HG03575 (cell line): ENCODE results near the gene ELP4.
"Not testable (repeated sequence)": the region's sequence is repeated elsewhere in the genome, so short reads cannot be mapped to it uniquely, and the experiment has no call there.

Experiments
- ATAC-seq: cut with Tn5 transposase; IDR thresholded peaks from one replicate; pipeline ENCODE4 v1.9.1; 2021; ENCODE audit not compliant: unreplicated experiment, insufficient number of reproducible peaks, low FRiP score; ENCODE audit errors: extremely low read depth

The ELP4 gene

GRCh38 chr11:31680770-31681169, 171.2 kb downstream of the ELP4 start:
- no peak for ATAC-seq

- ATAC-seq, result no peak
These were observed 177.7 kb downstream of the ELP4 start for GRCh38 chr11:31687256-31687655.

DNA sequence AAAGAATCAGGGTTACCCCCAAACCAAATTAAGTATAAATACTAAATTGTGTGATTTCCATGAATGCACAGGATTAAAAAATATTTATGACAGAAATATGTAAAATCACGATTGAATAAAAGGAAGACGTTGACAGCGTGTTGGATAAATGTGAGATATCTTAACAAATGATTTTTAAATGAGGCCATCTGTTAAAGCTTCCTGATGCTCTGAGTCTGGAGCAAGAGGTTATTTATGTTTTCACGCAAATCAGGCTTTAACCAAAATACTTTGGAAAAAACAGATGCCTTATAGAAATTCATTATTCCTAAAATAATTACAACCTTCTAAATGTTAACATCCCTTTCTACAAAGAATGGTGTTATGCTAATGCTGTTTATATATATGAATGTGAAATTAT, 178.3 kb downstream of the ELP4 start:
- ATAC-seq, result no peak

GRCh38 chr11:31689559-31689958, 180.0 kb downstream of the ELP4 start:
- ATAC-seq, result no peak

DNA sequence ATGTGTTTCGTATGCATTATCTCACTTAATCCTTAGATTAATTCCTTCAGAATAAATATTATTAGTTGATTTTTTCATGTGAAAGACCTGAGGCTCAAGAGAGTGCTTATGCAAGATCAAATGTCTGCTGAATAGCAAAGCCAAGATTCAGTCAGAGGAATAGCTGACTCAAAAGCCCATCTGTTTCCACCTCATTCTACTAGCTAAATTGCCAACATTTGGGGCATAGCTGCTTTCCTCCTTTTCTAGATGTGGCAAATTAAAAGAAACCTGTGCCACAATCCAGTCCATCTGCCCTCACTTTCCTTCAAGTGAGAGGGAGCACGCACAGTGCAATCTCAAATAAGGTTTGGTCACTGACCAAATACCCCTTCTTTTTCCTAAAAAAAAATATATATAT, 180.5 kb downstream of the ELP4 start:
- ATAC-seq, result no peak

GRCh38 chr11:31690516-31690915, 180.9 kb downstream of the ELP4 start:
- ATAC-seq, result no peak

GRCh38 chr11:31692466-31692865, 182.9 kb downstream of the ELP4 start:
- ATAC-seq, result no peak

- ATAC-seq, result not testable (repeated sequence)
These were observed 187.5 kb downstream of the ELP4 start for GRCh38 chr11:31697049-31697448.

- no peak for ATAC-seq
These were observed 189.5 kb downstream of the ELP4 start for GRCh38 chr11:31699066-31699465.

DNA sequence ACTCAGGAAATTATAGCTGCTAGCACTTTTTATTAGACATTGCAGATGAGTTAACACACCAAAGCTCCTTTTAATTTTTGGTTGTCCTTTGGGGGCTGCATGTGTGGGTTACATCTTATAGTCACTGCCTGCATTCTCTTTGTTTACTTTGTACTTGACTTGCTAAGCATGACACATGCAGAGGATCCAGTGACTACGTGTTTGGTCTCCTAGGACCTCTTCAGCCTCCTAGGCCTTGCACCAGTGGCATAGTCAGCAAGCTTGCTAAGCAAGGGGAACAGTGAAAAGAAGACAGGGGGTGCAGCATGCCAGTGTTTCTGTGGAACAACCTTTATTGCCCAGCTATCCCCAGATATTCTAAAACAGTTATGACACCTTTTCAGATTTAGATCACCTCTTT, 193.4 kb downstream of the ELP4 start:
- no peak for ATAC-seq

- ATAC-seq, result no peak
These were observed 196.8 kb downstream of the ELP4 start for GRCh38 chr11:31706357-31706756.

- ATAC-seq, result no peak
These were observed 201.6 kb downstream of the ELP4 start for GRCh38 chr11:31711137-31711536.

GRCh38 chr11:31712851-31713250, 203.3 kb downstream of the ELP4 start:
- no peak for ATAC-seq

- ATAC-seq, result no peak
These were observed 205.3 kb downstream of the ELP4 start for GRCh38 chr11:31714840-31715239.

DNA sequence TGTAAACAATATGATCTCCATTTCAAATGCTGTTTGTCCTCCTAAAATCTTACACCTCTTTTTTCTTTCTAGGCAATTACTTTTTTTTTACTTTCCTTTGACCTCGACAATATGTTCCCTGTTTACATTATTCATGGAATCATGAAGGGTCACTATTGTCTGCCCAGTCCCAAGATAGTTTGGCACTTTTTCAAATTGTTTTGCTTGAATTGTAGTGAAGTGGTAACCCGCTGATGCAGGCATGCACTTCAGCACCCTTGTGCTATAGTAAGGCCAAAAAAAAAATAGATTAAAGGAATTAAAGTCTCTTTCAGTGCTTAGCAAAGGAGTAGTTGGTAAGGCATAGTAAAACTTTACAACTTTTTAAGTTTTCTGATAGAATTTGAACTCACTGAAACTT, 210.7 kb downstream of the ELP4 start:
- ATAC-seq, result no peak

DNA sequence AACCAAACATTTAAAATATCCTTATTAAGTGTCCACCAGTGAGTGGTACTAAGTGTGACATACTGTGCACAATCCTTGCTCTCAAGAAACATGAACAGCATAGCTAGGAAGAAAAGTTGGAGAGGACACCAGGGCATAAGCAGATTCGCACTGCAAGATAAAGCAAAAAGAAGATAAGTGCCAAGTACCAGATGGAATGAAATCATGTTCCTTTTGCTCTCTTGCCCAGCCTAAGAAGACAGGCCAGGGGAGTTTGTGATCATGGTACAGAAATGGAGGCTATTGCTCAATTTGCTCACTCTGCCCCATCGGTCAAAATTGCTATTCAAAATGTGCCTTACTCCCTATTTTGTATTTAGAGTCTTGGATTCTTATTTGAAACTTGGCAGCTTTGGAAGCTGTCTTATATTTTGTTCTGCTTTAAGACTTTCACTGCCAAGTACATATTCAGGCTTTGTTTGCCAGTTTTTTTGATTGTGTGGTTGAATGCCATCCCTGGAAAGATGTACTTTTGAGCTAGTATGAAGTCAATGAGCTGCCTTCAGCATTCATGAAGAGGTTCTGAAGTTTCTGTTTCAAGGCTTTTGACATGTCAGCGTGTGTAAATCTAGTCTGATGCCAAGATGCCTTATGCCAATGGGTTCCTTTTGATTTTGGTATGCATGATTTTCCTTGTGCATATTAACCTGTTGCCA, 211.3 kb downstream of the ELP4 start:
- ATAC-seq, result no peak

DNA sequence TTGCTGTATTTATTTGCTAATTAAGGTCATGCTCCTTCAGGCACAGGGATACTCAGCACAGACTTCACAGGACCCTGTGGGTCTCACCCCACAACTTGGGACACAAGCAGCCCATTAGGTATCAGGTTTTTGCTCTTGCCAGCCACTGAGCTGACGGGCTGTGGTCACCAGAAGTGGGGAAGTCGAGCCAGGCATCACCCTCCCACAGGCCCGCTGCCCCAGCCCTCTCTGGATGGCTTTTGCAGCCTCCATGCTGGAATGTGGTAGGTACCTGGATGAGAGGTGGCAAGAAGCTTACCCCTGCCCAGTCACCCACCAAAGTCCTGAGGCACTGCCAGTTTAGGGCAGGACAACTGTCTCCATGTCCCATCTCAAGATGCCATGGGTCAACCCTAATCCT, 213.2 kb downstream of the ELP4 start:
- ATAC-seq, result no peak

DNA sequence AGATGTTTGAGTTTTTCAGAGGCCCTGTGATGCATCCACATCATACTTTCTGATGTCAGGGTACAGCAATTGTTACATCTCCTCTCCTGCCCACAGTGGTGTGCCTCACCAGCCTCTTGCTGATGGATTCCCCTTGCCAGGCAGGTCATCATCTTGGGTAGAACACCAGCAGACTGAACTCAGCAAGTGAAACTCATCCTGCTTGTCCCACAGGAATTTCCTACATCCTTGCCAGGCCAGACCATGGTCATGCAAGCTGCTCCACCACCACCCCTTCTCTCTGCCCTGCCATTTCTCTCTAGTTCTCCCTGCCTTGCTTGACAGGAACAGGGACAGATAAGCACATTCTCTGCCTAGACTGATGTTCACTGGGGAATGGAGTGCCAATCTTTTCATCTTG, 215.6 kb downstream of the ELP4 start:
- ATAC-seq, result no peak

- no peak for ATAC-seq
These were observed 218.9 kb downstream of the ELP4 start for GRCh38 chr11:31728432-31728831.

DNA sequence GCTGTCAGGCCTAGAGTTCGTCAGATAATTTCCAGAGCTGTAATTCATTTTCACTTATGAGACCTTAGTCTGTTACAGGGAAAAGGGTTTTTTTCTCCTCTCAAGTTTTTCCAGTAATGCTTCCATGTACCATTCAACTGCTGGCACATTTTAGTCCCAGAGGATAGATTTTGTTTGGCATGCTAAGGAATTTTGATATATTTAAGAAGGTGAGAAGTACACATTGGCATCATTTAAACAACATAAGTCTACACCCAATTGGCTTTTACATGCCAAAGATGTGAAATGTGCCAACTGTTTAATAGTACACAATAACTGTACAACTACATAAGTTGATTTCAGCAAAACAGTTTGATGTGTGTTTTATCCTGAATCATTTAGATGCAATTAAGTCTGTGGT, 230.6 kb downstream of the ELP4 start:
- no peak for ATAC-seq

- not testable (repeated sequence) for ATAC-seq
These were observed 231.3 kb downstream of the ELP4 start for GRCh38 chr11:31740731-31741368.
